ENCODE data around the gene RPTOR. TPM values are rescaled to one million over a fixed set of nuclear protein-coding genes. Genes with fewer than 3 reads are reported as not detected.
"Not testable (repeated sequence)": the region's sequence is repeated elsewhere in the genome, so short reads cannot be mapped to it uniquely, and the experiment has no call there.

RPTOR gene
- 19.5 and 19.7 TPM in 2 replicates for total RNA-seq (2014; rRNA removed; shearing (Covaris generic))
- polyA plus RNA-seq (2014; cell fraction: nucleus; rRNA removed), result 12.6 and 14.2 TPM in 2 replicates

GRCh38 chr17:80544655-80545498, at the start of gene RPTOR:
RPTOR (plus strand) TSS chr17:80544838; CDS start chr17:80545630, 792 bp downstream.
- DNase-seq (ENCODE audit: extremely low read depth, low read depth), result peak; percentile 85

GRCh38 chr17:80497726-80498241, 46.9 kb upstream of the RPTOR start:
- no peak for DNase-seq (ENCODE audit: extremely low read depth, low read depth)

GRCh38 chr17:80498242-80498919, 46.3 kb upstream of the RPTOR start:
- no peak for DNase-seq (ENCODE audit: extremely low read depth, low read depth)

- no peak for DNase-seq (ENCODE audit: extremely low read depth, low read depth)
Measured at GRCh38 chr17:80498920-80499410, 45.7 kb upstream of the RPTOR start.

- no peak for DNase-seq (ENCODE audit: extremely low read depth, low read depth)
Measured at GRCh38 chr17:80499560-80499959, 45.1 kb upstream of the RPTOR start.

GRCh38 chr17:80499961-80500665, 44.5 kb upstream of the RPTOR start:
- DNase-seq (ENCODE audit: extremely low read depth, low read depth), result no peak

GRCh38 chr17:80501741-80502577, 42.7 kb upstream of the RPTOR start:
- DNase-seq (ENCODE audit: extremely low read depth, low read depth), result peak; percentile 72

GRCh38 chr17:80502578-80502877, 42.1 kb upstream of the RPTOR start:
- no peak for DNase-seq (ENCODE audit: extremely low read depth, low read depth)

GRCh38 chr17:80503031-80503430, 41.6 kb upstream of the RPTOR start:
- DNase-seq (ENCODE audit: extremely low read depth, low read depth), result no peak

GRCh38 chr17:80503921-80504320, 40.7 kb upstream of the RPTOR start:
- no peak for DNase-seq (ENCODE audit: extremely low read depth, low read depth)

- no peak for DNase-seq (ENCODE audit: extremely low read depth, low read depth)
Measured at GRCh38 chr17:80504686-80505413, 39.8 kb upstream of the RPTOR start.

- DNase-seq (ENCODE audit: extremely low read depth, low read depth), result not testable (repeated sequence)
Measured at GRCh38 chr17:80507177-80507576, 37.5 kb upstream of the RPTOR start.

- no peak for DNase-seq (ENCODE audit: extremely low read depth, low read depth)
Measured at GRCh38 chr17:80507965-80508364, 36.7 kb upstream of the RPTOR start.

GRCh38 chr17:80509311-80509710, 35.3 kb upstream of the RPTOR start:
- DNase-seq (ENCODE audit: extremely low read depth, low read depth), result no peak

- DNase-seq (ENCODE audit: extremely low read depth, low read depth), result no peak
Measured at GRCh38 chr17:80510132-80510531, 34.5 kb upstream of the RPTOR start.

- DNase-seq (ENCODE audit: extremely low read depth, low read depth), result no peak
Measured at GRCh38 chr17:80510772-80511171, 33.9 kb upstream of the RPTOR start.

GRCh38 chr17:80511222-80512180, 33.1 kb upstream of the RPTOR start:
- no peak for DNase-seq (ENCODE audit: extremely low read depth, low read depth)

GRCh38 chr17:80512233-80512632, 32.4 kb upstream of the RPTOR start:
- no peak for DNase-seq (ENCODE audit: extremely low read depth, low read depth)
